ENCODE measurements around the gene GARNL3. TPM values are rescaled to one million over a fixed set of nuclear protein-coding genes. Genes with fewer than 3 reads are reported as not detected.

The GARNL3 gene
- total and polyA plus RNA-seq, 2 experiments from 2014 or later: 8.7 to 21.9 TPM

GRCh38 chr9:127389381-127390247, 125.0 kb downstream of the GARNL3 start:
- Mint-ChIP-seq H3K27me3 (ENCODE audit: insufficient read depth, low read depth, poor library complexity) (peaks cover 2% of the 10 kb centered on the region), H3K27ac (no peak overlapping the region), H3K9me3 (no peaks in the 10 kb centered on the region; the same call in 2 of the 3 replicates), H3K4me1 (peaks cover 13% of the 10 kb centered on the region), H3K36me3 (ENCODE audit: low read depth) (no peaks in the 10 kb centered on the region), H3K4me3 (no peak overlapping the region)
- no peak overlapping the region for H3K27ac ChIP-seq (ENCODE audit: low read depth)
- H3F3A ChIP-seq (replicated peaks; ENCODE audit: low read depth): 0 out of 2 replicates have a peak, but pooled peaks cover 2% of the 10 kb centered on the region
- H3K79me2 ChIP-seq (replicated peaks; ENCODE audit: insufficient read depth): no peaks in the 10 kb centered on the region
- DNase-seq (ENCODE audit: low spot score) (no peak), ATAC-seq (no peak)
- TF ChIP-seq ETS1 (IDR thresholded peaks at IDR 0.05): no peak
- no peak for TF ChIP-seq REST (IDR thresholded peaks at IDR 0.05; ENCODE audit: unreplicated experiment)
- TF ChIP-seq ZNF331 (CRISPR knock-in tag; IDR thresholded peaks at IDR 0.05; ENCODE audit: low read depth): no peak
- no peak for TF ChIP-seq CTCF (conservative IDR thresholded peaks at IDR 0.05; ENCODE audit: low read depth in 2 of 2)
- TF ChIP-seq ZNF114 (CRISPR knock-in tag; IDR thresholded peaks at IDR 0.05): no peak
- no peak for TF ChIP-seq EZH2phosphoT487 (IDR thresholded peaks at IDR 0.05; ENCODE audit: unreplicated experiment)
- TF ChIP-seq NANOG (IDR thresholded peaks at IDR 0.05; ENCODE audit: borderline replicate concordance): no peak
- H3K4me1 ChIP-seq (ENCODE audit: insufficient read depth): no peaks in the 10 kb centered on the region; the same call in 1 of the 2 replicates
- no peak overlapping the region for H3K4me2 ChIP-seq
- H3K36me3 ChIP-seq (ENCODE audit: insufficient read depth): no peaks in the 10 kb centered on the region
- H2AFZ ChIP-seq: no peak overlapping the region
- no peaks in the 10 kb centered on the region for H4K20me1 ChIP-seq (replicated peaks; ENCODE audit: insufficient read depth)
- no peaks in the 10 kb centered on the region for H3K27me3 ChIP-seq (ENCODE audit: insufficient read depth)
- H3K4me3 ChIP-seq: no peak overlapping the region
- no peaks in the 10 kb centered on the region for H3K9me2 ChIP-seq (ENCODE audit: insufficient read depth)

GRCh38 chr9:127390248-127390545, 125.6 kb downstream of the GARNL3 start:
- no peak overlapping the region for H3K27ac Mint-ChIP-seq
- peaks cover 13% of the 10 kb centered on the region for H3K4me1 Mint-ChIP-seq
- H3K27ac ChIP-seq (ENCODE audit: low read depth): no peak overlapping the region
- TF ChIP-seq CREB1 (CRISPR knock-in tag; IDR thresholded peaks at IDR 0.05; ENCODE audit: low read depth) (no peak), POLR2AphosphoS5 (IDR thresholded peaks at IDR 0.05; ENCODE audit: low read depth) (no peak), REST (IDR thresholded peaks at IDR 0.05; ENCODE audit: unreplicated experiment) (no peak), CTCF (conservative IDR thresholded peaks at IDR 0.05; ENCODE audit: low read depth in 2 of 2) (no peak), STAT1 (IDR thresholded peaks at IDR 0.05; ENCODE audit: unreplicated experiment) (no peak), EZH2phosphoT487 (IDR thresholded peaks at IDR 0.05; ENCODE audit: unreplicated experiment) (no peak)

More at GRCh38 chr9:127390248-127390545, 125.6 kb downstream of the GARNL3 start:
- ATAC-seq (no peak), DNase-seq (ENCODE audit: low spot score) (no peak)
- Histone ChIP-seq H3F3A (replicated peaks; ENCODE audit: low read depth) (0 out of 2 replicates have a peak, but pooled peaks cover under 1% of the 10 kb centered on the region), H3K4me3 (no peak overlapping the region), H3K36me3 (ENCODE audit: insufficient read depth) (no peaks in the 10 kb centered on the region), H3K9me2 (ENCODE audit: insufficient read depth) (no peaks in the 10 kb centered on the region), H3K4me2 (no peak overlapping the region), H3K27me3 (ENCODE audit: insufficient read depth) (0 out of 2 replicates have a peak, but pooled peaks cover 4% of the 10 kb centered on the region), H2AFZ (no peak overlapping the region), H4K20me1 (replicated peaks; ENCODE audit: insufficient read depth) (no peaks in the 10 kb centered on the region), H3K4me1 (ENCODE audit: insufficient read depth) (no peaks in the 10 kb centered on the region; the same call in 1 of the 2 replicates), H3K79me2 (replicated peaks; ENCODE audit: insufficient read depth) (no peaks in the 10 kb centered on the region)
- Mint-ChIP-seq H3K36me3 (ENCODE audit: low read depth) (no peaks in the 10 kb centered on the region), H3K9me3 (no peaks in the 10 kb centered on the region; the same call in 2 of the 3 replicates), H3K4me3 (no peak overlapping the region), H3K27me3 (ENCODE audit: insufficient read depth, low read depth, poor library complexity) (peaks cover 2% of the 10 kb centered on the region)
